GM18873 (cell line): ENCODE results near the gene KRT1.

Experiments used
- ATAC-seq: cut with Tn5 transposase; IDR thresholded peaks from one replicate; pipeline ENCODE4 v1.9.1; 2021; ENCODE audit warnings: mild to moderate bottlenecking, moderate library complexity, moderate number of reproducible peaks; ENCODE audit not compliant: unreplicated experiment, low FRiP score

KRT1 gene

GRCh38 chr12:52643233-52644077 is 36.8 kb downstream of the KRT1 start:
- no peak for ATAC-seq

DNA sequence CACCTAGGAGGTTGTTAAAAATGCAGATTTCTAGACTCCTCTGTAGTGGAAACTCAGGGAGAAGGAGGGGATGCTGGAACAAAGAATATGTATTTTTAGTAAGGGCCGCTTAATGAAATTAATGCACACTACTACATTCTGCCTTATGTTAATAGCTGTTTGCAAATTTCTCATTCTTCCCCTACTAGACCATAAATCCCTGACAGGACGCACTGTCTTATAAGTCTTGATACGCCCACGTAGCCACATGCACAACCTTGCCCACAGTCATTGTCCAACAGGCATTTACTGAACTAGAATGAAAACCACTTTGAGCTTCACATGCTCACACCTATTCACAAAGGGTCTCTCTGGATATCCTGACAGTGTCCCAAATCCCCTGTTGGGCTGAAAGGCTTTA is 38.7 kb downstream of the KRT1 start:
- no peak for ATAC-seq

- no peak for ATAC-seq
Observed at GRCh38 chr12:52637299-52637698, 42.9 kb downstream of the KRT1 start.

DNA sequence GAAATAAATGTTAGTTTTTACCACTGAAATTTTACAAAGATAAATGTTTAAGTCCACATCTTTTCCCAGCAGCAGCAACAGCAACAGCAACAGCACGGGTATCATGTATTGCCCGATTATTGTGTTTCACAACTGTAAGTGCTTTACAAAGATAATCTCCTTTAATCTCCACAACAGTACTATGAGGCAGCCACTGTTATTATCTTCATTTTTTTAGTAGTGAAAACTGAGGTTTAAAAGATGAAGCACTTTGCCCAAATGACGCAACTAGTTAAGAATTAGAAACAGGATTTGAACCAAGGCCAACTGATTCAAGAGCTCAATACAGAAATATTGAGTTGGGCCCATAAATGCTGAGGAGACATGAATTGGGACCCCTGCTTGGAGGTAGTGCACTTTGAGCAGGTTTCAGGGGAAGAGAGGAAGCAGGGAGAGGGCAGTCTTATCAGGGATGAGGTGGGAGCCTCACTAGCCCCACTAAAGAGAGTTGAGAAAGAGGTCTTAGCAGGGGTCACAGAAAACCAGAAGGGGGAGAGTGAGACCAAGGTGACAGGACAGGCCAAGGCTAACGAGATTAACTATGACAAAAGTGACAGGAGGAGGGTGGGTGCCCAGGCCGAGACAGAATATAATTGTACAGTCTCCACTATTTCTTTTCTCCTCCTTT is 43.5 kb downstream of the KRT1 start:
- ATAC-seq = no peak

DNA sequence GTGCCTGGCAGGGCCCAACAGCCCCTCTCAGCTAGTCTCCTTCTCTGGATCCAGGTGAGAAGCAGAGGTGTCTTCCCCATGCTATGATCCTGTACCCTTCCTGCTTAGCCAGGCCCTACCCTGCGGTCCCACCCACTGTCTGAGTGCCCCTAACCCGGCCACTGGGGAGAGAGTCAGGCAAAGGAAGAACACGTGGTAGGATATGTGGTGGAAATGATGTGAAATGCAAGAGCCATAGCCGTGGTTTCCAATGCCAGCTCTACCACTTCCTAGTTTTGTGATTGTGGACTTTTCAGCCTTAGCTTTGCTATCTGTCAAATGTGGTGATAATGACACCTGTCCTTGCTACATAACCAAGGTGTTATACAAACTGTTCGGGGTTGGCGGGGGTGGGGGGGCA is 44.0 kb downstream of the KRT1 start:
- ATAC-seq = no peak

DNA sequence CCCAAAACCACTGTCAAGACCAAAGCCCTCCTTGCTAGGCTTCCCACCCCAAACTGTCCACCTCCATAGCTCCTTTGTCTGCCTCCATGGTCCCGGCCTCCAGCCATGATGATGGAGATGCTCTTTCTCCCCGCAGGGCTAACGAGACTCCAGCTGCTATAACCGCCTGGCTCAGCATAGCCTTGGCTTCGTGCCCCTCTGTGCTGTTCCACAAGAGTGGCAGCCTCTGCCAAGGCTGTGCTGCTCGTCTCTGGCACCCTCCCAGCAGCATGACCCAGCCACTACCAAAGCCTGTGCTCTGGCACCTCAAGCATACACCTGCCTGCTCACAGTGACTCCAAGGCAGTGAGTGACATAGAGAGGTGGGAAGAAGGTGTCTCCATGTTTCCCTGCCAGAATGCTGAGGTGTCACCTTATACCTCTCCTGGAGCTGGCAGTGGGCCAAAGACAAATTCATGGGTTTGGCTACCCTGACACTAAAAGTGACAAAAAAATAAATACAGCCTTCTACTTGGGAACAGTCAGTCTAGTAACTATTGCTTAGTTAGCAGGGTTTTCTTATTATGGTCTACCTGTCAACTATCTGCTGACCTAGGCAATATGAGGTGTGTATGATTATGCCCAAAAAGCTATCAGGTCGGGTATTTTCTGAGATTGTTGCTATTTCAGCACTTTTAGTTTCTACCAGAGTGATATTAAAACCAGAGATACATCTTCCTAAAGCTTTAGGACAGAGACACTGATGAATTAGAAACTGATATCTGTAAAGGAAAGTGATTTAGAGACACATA is 45.7 kb downstream of the KRT1 start:
- ATAC-seq = no peak

DNA sequence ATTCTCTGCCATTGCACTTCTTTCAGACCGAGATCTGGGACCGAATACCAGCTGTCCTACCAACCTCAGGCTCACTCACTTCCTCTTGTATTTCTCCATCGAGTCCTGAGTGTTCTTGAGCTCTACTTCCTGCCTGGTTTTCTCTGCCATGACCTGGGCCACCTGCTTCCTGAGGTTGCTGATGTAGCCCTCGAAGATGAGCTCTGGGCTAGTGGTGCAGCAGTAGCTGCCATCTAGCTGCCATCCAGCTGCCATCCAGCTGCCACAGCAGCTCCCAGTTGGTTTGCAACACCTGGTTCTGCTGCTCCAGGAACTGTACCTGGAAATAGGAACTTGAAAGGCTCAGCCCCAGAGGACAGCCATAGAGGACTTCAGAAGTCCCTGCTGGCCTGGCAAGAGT is 46.8 kb downstream of the KRT1 start:
- ATAC-seq = no peak

DNA sequence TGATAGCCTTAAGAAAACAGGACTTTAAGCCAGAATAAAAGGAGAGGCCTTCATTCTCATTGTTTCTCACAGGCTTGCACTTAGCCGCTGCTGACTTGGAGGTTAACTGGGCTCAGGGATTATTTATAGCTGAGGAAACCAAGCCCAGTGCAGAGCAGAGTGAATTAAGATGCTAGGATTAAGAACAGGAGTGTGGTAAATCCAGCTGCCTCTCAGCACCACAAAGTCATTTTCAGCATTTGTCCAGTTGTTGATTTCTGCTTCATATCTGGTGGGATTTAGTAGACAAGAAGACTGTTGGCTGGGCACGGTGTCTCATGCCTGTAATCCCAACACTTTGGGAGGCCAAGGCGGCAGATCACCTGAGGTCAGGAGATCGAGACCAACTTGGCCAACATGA is 47.6 kb downstream of the KRT1 start:
- ATAC-seq = no peak

DNA sequence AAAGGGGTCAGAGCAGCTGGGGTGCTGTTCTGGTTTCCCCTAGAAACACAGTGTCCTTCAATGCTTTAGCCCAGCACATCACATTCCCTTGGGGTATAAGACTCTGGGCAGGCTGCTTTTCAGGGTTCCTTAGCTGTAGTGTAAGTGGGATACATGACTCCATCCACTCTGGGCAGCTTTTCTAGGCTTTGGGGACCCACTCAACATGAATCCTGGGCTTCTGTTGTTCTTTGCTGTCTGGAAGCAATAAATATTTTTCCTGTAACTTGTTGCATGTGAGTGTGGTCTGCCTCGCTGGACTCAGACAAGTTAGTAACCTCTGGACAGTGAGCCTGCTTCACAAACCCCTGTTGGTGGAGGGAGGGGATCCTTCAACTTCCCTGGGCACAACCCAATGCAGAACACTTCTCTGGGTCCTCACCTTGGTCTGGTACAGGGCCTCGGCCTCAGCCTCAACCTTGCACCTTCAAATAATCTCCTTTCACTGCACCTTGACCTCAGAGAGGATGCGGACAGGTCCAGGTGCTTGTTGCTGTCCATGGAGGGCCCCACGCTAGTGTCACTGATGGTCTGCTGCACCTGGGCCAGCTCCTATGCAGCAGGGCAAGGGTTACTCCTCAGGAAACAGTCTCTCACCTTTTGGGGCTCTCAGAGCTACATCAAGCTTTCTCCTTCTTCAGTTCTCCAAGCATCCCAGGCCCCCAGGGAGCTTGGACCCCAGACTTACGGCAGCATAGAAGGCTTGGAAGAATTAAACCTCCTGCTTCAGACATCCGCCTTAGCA is 48.3 kb downstream of the KRT1 start:
- no peak for ATAC-seq

DNA sequence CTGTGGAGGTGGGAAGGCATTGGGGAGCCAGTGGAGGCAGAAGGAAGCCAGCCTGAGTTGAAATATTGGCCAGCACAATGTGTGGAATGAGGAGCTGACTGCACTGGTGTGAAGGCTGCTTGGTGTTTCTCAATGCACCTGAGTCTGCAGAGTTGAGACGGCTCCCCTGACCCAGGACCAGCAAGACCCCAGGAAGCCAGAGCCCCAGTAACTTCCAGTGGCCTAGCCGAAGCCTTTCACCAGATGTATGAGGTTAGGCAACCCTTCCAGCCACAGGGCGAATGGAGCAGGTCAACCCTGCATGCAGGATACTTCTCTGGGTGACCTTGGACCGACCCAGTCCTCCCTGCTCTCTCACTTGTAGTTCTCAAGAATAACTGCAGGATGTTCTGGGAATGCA is 48.9 kb downstream of the KRT1 start:
- ATAC-seq = no peak

DNA sequence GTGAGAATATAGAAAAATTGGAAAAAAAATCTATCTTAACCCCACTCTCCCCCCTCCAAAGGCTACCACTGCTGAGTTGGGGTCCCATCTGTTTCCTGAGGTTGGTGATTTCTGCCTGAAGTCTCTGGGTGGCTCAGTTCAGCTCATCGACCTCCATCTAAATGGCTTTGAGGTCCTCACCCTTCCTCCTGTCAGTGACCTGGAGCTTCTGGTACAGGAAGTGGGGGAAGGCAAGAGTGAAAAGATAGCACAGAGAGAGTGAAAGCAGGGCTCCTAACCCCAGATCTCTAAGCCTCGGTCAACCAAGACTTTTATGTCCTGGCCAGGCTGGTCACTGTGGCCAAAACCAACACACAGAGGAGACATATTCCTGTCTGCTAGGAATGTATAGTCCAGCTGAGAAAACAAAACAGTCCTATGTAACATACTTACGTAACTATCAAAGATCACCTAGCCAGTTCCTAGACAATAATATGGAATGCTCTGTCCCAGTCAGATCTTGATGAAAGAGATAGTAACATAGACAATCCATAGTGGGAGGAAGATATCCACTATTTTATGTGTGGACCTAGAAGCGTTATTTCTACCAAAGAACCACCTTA is 49.5 kb downstream of the KRT1 start:
- no peak for ATAC-seq

- ATAC-seq = no peak
Observed at GRCh38 chr12:52630008-52630500, 50.2 kb downstream of the KRT1 start.

DNA sequence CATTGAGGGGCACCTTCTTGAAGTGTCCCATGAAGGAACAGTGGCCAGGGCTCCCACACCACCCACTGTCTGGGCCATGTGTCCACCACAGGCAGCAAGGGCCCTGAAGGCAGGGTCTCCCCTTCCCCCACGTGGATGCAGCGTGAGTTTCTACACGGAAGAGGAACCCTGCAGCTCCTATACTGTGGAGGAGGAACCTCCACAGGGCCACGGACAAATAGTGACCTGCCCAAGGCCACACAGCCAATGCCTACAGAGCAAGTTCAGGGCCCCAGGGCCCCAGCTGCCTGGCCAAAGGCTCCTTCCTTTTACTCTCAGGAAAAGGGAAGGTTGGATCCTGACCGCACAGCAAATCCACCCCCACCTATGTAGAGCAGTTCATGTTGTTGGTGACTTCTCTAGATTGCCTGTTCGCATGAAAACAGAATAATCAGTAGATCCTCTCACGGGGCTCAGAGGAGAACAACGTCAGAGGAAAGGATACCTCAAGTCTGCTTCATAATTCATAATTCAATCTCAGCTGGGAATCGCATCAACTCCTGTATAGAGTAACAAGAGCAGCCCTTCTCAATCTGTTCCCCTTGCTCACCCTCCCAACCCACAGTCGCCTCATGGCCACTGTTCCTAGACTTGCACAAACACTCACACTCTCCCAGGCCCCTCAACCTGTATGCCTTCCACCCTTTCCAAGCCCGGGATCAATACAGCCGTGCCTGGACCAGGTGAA is 50.8 kb downstream of the KRT1 start:
- ATAC-seq = no peak

DNA sequence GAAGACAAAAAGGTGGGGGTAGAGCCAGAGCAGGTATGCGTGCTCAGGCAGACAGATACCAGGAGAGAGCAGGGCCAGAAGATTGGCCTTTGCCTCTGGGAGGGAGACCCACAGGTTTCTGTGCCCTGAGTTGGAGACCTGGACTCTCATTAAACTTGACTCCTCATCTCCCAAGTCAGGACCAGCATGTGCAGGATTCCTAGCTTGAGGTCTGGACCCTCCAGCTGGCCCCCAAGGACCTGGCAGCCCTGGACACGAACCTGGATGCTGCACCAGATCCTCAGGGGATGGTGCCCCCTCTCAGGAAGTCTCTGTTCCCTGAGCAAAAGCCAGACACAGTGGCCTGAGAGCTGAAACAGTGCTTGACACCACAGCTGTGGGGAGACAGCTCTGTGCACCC is 51.4 kb downstream of the KRT1 start:
- no peak for ATAC-seq

DNA sequence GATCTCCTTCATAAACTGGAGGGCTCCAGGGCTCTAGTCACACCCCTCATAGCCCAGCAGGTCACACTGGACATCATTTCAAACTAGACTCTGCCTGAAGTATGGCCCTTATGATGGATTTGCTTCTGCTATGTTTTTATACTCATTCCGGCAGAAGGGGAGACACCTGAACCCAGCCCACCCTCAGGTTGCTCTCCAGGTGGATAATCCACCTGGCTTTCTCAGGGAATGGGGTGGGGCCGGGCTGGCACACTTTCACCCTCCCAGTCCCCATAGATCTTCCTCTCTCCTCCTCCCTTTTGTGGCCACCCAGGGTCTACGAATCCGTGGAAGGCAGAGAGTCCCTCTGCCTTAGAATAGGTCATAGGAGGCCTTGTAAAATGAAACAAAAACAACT is 52.1 kb downstream of the KRT1 start:
- ATAC-seq = no peak

DNA sequence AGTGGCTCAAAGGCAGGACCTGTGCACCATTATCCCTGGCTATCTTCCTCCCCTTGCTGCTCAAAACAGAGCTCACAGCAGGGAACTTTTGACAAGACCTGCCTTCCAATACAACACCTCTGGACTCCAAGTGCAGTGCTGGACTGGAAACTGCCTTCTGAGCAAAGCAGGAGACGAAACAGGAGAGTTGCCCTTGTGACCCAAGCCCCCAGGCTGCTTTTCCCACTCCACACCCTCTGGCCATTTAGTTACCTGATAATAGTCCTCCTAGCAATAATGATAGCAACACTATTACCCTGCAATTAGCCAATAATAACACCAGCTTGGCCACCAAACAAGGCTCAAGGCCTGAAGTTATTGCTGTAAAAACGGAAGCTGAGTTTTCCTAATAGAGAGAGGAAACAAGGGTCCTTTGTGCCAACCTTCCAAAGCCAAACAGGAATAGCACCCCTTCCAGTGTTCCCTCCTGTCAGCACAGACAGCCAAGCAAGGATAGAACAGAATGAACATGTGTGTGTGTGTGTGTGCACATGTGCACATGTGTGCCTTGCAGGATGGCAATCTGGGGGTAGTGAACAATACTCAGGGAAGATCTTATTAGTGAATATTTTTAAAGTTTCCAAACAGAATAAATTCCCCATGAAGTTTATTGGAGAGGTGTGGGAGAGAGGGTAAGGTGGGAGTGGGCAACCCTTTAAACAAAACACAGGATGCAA is 52.7 kb downstream of the KRT1 start:
- ATAC-seq = no peak
